Left ventricle myocardium inferior (tissue), 1 donor: ENCODE measurements around the gene NEDD4L. TPM values are rescaled to one million over a fixed set of nuclear protein-coding genes. Genes with fewer than 3 reads are reported as not detected.
A peak's percentile ranks its signal among the peaks of the same experiment; 100 is the strongest.

ENCODE experiments used
- DNase-seq: peaks from one replicate; pipeline ENCODE4 v3.0.0-alpha.2; 2020
- H3K27ac ChIP-seq: fragments of 200-600 bp; replicated peaks from 2 replicates; pipeline ENCODE4 v1.8.0; 2021
- H3K27me3 ChIP-seq: fragments of 200-600 bp; 2 replicates; pipeline ENCODE4 v1.8.0; 2021; ENCODE audit warnings: low read depth
- H3K36me3 ChIP-seq: fragments of 200-600 bp; 2 replicates; pipeline ENCODE4 v1.8.0; 2021
- H3K4me1 ChIP-seq: fragments of 200-600 bp; 2 replicates; pipeline ENCODE4 v1.8.0; 2021
- H3K4me3 ChIP-seq: fragments of 200-600 bp; 2 replicates; pipeline ENCODE4 v1.8.0; 2021; ENCODE audit warnings: mild to moderate bottlenecking, moderate library complexity
- H3K9me3 ChIP-seq: fragments of 200-600 bp; replicated peaks from 2 replicates; pipeline ENCODE4 v1.8.0; 2021
- intact Hi-C: fragments of 100-400 bp; cut with micrococcal nuclease; formaldehyde crosslinking; loops from one replicate; pipeline ENCODE4 v1.11.0; 2022
- total RNA-seq: library from RNA; stranded (reverse); fragmentation: NEBNext Ultra II Directional; extraction: Animal tissue kit (Norgen Biotek cat#: 25700); gene quantifications from one replicate; pipeline ENCODE4 v1.2.1, GENCODE V29; 2021
- TF ChIP-seq, protein P1 (sequence below): fragments of 200-600 bp; IDR thresholded peaks from 2 replicates; pipeline ENCODE4 v1.8.0; 2021; ENCODE audit warnings: antibody characterized with exemption, mild to moderate bottlenecking, borderline replicate concordance
- donor health status: DM: no; HTN: yes; CAD: no; lungs with severe emphysema.

The NEDD4L gene
- total RNA-seq, 1 donor from 2014 or later = 45.8 TPM

- H3K27me3 ChIP-seq = no peaks in the 10 kb centered on the region
- H3K4me1 ChIP-seq = peaks cover 75% of the 10 kb centered on the region
- H3K27ac ChIP-seq = peak overlapping the region; percentile 82
- H3K4me3 ChIP-seq = no peak overlapping the region
- TF ChIP-seq, protein P1, sequence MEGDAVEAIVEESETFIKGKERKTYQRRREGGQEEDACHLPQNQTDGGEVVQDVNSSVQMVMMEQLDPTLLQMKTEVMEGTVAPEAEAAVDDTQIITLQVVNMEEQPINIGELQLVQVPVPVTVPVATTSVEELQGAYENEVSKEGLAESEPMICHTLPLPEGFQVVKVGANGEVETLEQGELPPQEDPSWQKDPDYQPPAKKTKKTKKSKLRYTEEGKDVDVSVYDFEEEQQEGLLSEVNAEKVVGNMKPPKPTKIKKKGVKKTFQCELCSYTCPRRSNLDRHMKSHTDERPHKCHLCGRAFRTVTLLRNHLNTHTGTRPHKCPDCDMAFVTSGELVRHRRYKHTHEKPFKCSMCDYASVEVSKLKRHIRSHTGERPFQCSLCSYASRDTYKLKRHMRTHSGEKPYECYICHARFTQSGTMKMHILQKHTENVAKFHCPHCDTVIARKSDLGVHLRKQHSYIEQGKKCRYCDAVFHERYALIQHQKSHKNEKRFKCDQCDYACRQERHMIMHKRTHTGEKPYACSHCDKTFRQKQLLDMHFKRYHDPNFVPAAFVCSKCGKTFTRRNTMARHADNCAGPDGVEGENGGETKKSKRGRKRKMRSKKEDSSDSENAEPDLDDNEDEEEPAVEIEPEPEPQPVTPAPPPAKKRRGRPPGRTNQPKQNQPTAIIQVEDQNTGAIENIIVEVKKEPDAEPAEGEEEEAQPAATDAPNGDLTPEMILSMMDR = no peak
- intact Hi-C loops = no loop called here
- peaks cover 12% of the 10 kb centered on the region for H3K9me3 ChIP-seq
- no peak for DNase-seq
- no peaks in the 10 kb centered on the region for H3K36me3 ChIP-seq
Measured at GRCh38 chr18:58309610-58310239, 265.7 kb downstream of the NEDD4L start.

DNA sequence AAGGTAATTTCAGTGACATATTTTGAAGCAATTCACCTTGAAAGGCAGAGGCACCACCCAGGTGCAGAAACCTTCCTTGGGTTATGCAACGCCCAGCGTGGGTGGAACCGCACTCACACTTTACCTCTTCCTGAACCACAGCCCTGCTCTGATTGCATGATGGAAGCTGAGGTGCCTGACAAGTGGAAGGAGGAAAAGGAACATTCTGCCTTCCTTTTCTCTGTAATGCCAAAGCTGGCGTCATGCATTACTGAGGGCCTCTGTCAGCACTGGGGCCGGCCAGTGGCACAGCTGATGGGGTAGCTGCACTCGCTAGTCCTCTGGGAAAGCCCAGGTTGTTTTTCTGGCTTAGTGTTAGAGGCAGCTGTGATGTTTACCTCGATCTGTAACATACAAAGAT, 266.5 kb downstream of the NEDD4L start:
- DNase-seq = peak; percentile 51
- H3K36me3 ChIP-seq = no peaks in the 10 kb centered on the region
- intact Hi-C loops = no loop called here
- H3K4me3 ChIP-seq = no peak overlapping the region
- no peaks in the 10 kb centered on the region for H3K27me3 ChIP-seq
- peaks cover 78% of the 10 kb centered on the region for H3K4me1 ChIP-seq
- H3K27ac ChIP-seq = peak overlapping the region; percentile 82
- TF ChIP-seq, protein P1 = no peak
- H3K9me3 ChIP-seq = peaks cover 8% of the 10 kb centered on the region

DNA sequence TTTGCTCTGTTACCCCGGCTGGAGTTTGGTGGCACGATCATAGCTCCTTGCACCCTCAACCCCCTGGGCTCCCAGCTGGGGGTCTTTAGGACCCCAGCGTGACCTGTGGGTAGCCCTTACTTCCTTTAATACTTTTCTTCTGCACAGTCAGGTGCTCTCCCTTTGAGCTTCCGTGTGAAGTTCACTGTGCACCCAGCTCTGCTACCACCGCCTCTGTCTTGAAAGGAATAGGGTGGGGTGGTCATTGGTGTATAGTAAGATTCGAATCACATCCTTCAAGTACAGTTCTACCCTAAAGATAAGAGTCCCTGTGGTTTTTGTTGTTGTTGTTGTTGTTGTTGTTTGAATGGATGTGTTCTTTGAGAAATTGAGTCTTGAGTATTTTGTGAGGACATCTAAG, 267.4 kb downstream of the NEDD4L start:
- H3K4me3 ChIP-seq = no peak overlapping the region
- no peaks in the 10 kb centered on the region for H3K9me3 ChIP-seq
- H3K27me3 ChIP-seq = no peaks in the 10 kb centered on the region
- peaks cover 86% of the 10 kb centered on the region for H3K4me1 ChIP-seq
- H3K36me3 ChIP-seq = no peaks in the 10 kb centered on the region
- TF ChIP-seq, protein P1 = no peak
- peak overlapping the region; percentile 82 for H3K27ac ChIP-seq
- DNase-seq = no peak
- intact Hi-C loops = no loop called here

- intact Hi-C loops = no loop called here
- H3K27me3 ChIP-seq = no peaks in the 10 kb centered on the region
- H3K9me3 ChIP-seq = no peaks in the 10 kb centered on the region
- DNase-seq = no peak
- peaks cover 90% of the 10 kb centered on the region for H3K4me1 ChIP-seq
- H3K27ac ChIP-seq = peak overlapping the region; percentile 82
- H3K36me3 ChIP-seq = no peaks in the 10 kb centered on the region
- H3K4me3 ChIP-seq = no peak overlapping the region
- TF ChIP-seq, protein P1 = no peak
Measured at GRCh38 chr18:58313491-58314032, 269.5 kb downstream of the NEDD4L start.

DNA sequence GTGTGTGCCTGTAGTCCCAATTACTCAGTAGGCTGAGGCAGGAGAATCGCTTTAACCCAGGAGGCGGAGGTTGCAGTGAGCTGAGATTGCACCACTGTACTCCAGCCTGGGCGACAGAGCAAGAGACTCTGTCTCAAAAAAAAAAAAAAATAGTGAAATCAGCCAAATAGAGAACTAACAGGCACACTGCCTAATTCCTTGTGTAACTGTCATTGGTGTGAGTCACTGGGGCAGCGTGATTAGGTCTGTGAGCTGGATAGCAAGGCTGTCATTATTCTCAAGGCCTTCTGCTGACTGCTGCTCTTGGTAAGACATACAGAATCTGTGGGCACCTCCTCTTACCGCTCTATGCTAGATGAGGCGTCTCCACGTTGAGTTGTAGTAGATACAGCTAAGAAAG, 270.3 kb downstream of the NEDD4L start:
- H3K4me1 ChIP-seq = peaks cover 88% of the 10 kb centered on the region
- DNase-seq = no peak
- no peaks in the 10 kb centered on the region for H3K27me3 ChIP-seq
- H3K4me3 ChIP-seq = no peak overlapping the region
- H3K27ac ChIP-seq = peak overlapping the region; percentile 82
- H3K36me3 ChIP-seq = no peaks in the 10 kb centered on the region
- no peaks in the 10 kb centered on the region for H3K9me3 ChIP-seq
- TF ChIP-seq, protein P1 = no peak
- intact Hi-C loops = no loop called here
